ENCODE data around the gene DUSP9. TPM values are rescaled to one million over a fixed set of nuclear protein-coding genes. Genes with fewer than 3 reads are reported as not detected.

Gene DUSP9
- total RNA-seq, 1 experiment from 2014 or later, result 12.0 TPM

DNA sequence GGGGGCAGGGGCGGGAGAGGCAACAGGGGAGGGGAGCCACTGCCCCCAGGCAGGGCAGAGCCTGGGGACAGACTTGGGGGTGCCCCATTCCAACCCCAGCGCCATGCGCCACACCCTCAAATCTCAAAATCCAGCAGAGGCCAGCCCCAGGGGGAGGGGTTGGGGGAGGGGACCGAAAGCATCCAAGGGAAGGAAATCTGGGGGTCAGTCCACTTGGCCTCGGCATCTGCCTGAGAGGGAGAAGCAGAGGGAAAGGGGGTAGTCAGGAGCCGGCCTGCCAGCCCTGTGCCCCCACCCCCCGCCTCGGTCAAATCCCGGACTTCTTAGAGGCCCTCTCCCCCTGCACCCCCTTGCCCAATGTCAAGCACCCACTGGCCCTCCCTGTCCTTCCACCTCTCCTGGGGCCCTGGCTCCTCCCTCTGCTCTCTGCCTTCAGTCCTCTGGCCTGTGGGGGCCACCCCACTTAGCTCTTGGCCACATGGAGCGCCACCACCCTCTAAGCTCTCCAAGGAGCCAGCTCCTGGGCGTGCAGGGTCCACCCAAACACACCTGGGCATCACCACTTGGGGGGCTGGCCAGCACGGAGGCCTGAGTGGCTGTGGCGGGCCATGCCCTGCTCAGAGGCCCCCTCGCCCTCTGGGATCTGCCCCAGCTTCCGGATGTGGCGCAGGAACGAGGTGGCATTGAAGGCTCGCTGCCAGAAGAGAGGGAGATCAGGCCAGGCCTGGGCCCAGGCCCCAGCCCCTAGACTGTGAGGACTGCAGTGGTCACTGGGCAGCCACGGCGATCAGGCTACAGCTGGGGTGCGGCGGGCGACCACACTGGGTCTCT is 23.1 kb downstream of the DUSP9 start:
- peaks cover 4% of the 10 kb centered on the region for H3K27me3 Mint-ChIP-seq (ENCODE audit: insufficient read depth, unreplicated experiment)
- no peaks in the 10 kb centered on the region for H3K4me1 ChIP-seq
- no peaks in the 10 kb centered on the region for H3K36me3 ChIP-seq (ENCODE audit: control insufficient read depth, insufficient read depth, low read length)
- no peak overlapping the region for H3K4me3 ChIP-seq (ENCODE audit: low read depth, low read length)
- H3K4me1 Mint-ChIP-seq (ENCODE audit: low read depth, unreplicated experiment), result no peaks in the 10 kb centered on the region
- no peak overlapping the region for H3K4me3 Mint-ChIP-seq (ENCODE audit: unreplicated experiment)
- H3K9me3 ChIP-seq, result no peaks in the 10 kb centered on the region
- ChIA-PET POLR2A (no interaction called here), CTCF (interaction anchor here (1.9 kb wide), 1 partner anchor 116 kb away, joined by 5 read pairs; no protein-coding TSS in a partner anchor)
- no TSS peak for BruUV-seq (replicated peaks)
- DNase-seq, result no peak
- H3K27me3 ChIP-seq (replicated peaks; ENCODE audit: control insufficient read depth, insufficient read depth, low read length), result no peaks in the 10 kb centered on the region
- intact Hi-C loops (cut with micrococcal nuclease; ENCODE audit: unreplicated experiment), result loop anchor here (2.0 kb wide), 1 partner anchor 711 kb away; no protein-coding TSS in a partner anchor
- H3K36me3 Mint-ChIP-seq (ENCODE audit: insufficient read depth, unreplicated experiment), result peaks cover 6% of the 10 kb centered on the region
- H3K27ac Mint-ChIP-seq (ENCODE audit: unreplicated experiment), result no peak overlapping the region
- H3K9me3 Mint-ChIP-seq (ENCODE audit: unreplicated experiment), result no peaks in the 10 kb centered on the region
- TF ChIP-seq, protein P1, sequence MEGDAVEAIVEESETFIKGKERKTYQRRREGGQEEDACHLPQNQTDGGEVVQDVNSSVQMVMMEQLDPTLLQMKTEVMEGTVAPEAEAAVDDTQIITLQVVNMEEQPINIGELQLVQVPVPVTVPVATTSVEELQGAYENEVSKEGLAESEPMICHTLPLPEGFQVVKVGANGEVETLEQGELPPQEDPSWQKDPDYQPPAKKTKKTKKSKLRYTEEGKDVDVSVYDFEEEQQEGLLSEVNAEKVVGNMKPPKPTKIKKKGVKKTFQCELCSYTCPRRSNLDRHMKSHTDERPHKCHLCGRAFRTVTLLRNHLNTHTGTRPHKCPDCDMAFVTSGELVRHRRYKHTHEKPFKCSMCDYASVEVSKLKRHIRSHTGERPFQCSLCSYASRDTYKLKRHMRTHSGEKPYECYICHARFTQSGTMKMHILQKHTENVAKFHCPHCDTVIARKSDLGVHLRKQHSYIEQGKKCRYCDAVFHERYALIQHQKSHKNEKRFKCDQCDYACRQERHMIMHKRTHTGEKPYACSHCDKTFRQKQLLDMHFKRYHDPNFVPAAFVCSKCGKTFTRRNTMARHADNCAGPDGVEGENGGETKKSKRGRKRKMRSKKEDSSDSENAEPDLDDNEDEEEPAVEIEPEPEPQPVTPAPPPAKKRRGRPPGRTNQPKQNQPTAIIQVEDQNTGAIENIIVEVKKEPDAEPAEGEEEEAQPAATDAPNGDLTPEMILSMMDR (IDR thresholded peaks at IDR 0.05; ENCODE audit: insufficient read depth in 1 of 2, low read depth in 1 of 2, low read length in 1 of 2, severe bottlenecking in 1 of 2, unreplicated experiment in 1 of 2), result no peak

DNA sequence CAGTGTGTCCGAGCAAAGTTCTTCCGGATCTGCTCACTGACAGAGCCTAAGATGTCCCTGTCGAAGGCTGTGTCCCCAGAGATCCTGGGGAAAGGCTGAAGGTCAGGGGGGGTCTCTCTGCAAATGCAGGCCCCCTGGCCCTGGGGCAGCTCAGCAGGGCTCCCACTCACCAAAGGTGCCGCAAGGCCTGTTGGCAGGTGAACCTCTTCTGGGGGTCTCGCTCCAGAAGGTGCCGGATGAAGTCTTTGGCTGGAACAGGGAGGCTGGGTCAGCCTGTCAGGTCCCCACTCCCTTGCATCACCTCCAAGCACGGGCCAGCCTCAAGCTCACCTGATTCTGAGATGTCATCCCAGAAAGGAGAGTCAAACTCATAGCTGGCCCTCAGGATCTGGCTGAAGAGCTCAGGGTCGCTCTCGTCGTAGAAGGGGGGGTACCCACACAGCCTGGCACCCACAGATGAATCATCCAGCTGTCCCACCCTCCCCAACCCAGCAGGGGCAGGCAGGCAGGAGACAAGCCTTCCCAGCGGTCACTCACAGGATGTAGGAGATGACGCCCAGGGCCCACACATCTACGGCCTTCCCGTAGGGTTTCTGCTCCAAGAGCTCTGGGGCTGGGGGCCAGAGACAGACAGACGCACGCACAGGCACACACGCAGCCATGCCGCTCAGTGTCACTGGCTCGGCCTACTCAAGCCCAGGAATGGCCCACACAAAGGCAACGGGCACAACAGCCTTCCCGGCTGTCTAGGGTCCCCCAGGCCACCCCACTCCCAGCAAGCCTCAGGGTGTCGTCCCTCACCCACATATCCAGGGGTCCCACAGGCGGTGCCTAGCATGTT is 24.0 kb downstream of the DUSP9 start:
- Mint-ChIP-seq H3K9me3 (ENCODE audit: unreplicated experiment) (no peaks in the 10 kb centered on the region), H3K27ac (ENCODE audit: unreplicated experiment) (no peak overlapping the region), H3K4me1 (ENCODE audit: low read depth, unreplicated experiment) (no peaks in the 10 kb centered on the region), H3K4me3 (ENCODE audit: unreplicated experiment) (no peak overlapping the region), H3K36me3 (ENCODE audit: insufficient read depth, unreplicated experiment) (peaks cover 6% of the 10 kb centered on the region), H3K27me3 (ENCODE audit: insufficient read depth, unreplicated experiment) (peaks cover 4% of the 10 kb centered on the region)
- no peaks in the 10 kb centered on the region for H3K9me3 ChIP-seq
- H3K36me3 ChIP-seq (ENCODE audit: control insufficient read depth, insufficient read depth, low read length), result no peaks in the 10 kb centered on the region
- DNase-seq, result no peak
- BruUV-seq (replicated peaks), result no TSS peak
- ChIA-PET POLR2A (no interaction called here), CTCF (interaction anchor here (0.6 kb wide), 1 partner anchor 93 kb away, joined by 3 read pairs; no protein-coding TSS in a partner anchor)
- TF ChIP-seq, protein P1 (IDR thresholded peaks at IDR 0.05; ENCODE audit: insufficient read depth in 1 of 2, low read depth in 1 of 2, low read length in 1 of 2, severe bottlenecking in 1 of 2, unreplicated experiment in 1 of 2), result no peak
- intact Hi-C loops (cut with micrococcal nuclease; ENCODE audit: unreplicated experiment), result no loop called here
- H3K27me3 ChIP-seq (replicated peaks; ENCODE audit: control insufficient read depth, insufficient read depth, low read length), result no peaks in the 10 kb centered on the region
- H3K4me1 ChIP-seq, result no peaks in the 10 kb centered on the region
- H3K4me3 ChIP-seq (ENCODE audit: low read depth, low read length), result no peak overlapping the region
